Activated CD8-positive, alpha-beta memory T cell treated with anti-CD3 and anti-CD28 coated beads, Interleukin-2, amount 50 U/mL, for 48 hours (primary cell): ENCODE results near the gene TIAM1.

ENCODE experiments used
- DNase-seq: peaks from one replicate; pipeline ENCODE4 v3.0.0-alpha.2; 2020

The TIAM1 gene

GRCh38 chr21:31343680-31344480 is at the start of gene TIAM1:
TSS of gene TIAM1 (minus strand) at chr21:31344261. CDS start at chr21:31266972, 77,289 bp downstream.
- DNase-seq = peak; percentile 66

- DNase-seq = no peak
These were observed 43.6 kb upstream of the TIAM1 start for GRCh38 chr21:31387560-31388186.

GRCh38 chr21:31386006-31386405 is 41.9 kb upstream of the TIAM1 start:
- DNase-seq = no peak

GRCh38 chr21:31383770-31384169 is 39.7 kb upstream of the TIAM1 start:
- no peak for DNase-seq

- no peak for DNase-seq
These were observed 38.0 kb upstream of the TIAM1 start for GRCh38 chr21:31382060-31382459.

- DNase-seq = no peak
These were observed 32.2 kb upstream of the TIAM1 start for GRCh38 chr21:31376301-31376700.

GRCh38 chr21:31374395-31374794 is 30.3 kb upstream of the TIAM1 start:
- DNase-seq = no peak

- DNase-seq = no peak
These were observed 28.4 kb upstream of the TIAM1 start for GRCh38 chr21:31372471-31372765.

GRCh38 chr21:31371715-31372470 is 27.8 kb upstream of the TIAM1 start:
- DNase-seq = no peak

- no peak for DNase-seq
These were observed 27.0 kb upstream of the TIAM1 start for GRCh38 chr21:31370893-31371544.

GRCh38 chr21:31370281-31370892 is 26.3 kb upstream of the TIAM1 start:
- DNase-seq = no peak

- no peak for DNase-seq
These were observed 24.3 kb upstream of the TIAM1 start for GRCh38 chr21:31368361-31368760.

- DNase-seq = no peak
These were observed 23.7 kb upstream of the TIAM1 start for GRCh38 chr21:31367801-31368200.

- no peak for DNase-seq
These were observed 22.8 kb upstream of the TIAM1 start for GRCh38 chr21:31366825-31367224.

GRCh38 chr21:31364253-31364945 is 20.3 kb upstream of the TIAM1 start:
- DNase-seq = no peak

- no peak for DNase-seq
These were observed 19.7 kb upstream of the TIAM1 start for GRCh38 chr21:31363720-31364119.

GRCh38 chr21:31360717-31361116 is 16.7 kb upstream of the TIAM1 start:
- DNase-seq = no peak

- DNase-seq = no peak
These were observed 14.1 kb upstream of the TIAM1 start for GRCh38 chr21:31358158-31358557.

GRCh38 chr21:31356440-31356839 is 12.4 kb upstream of the TIAM1 start:
- no peak for DNase-seq

GRCh38 chr21:31354604-31355443 is 10.8 kb upstream of the TIAM1 start:
- DNase-seq = peak; percentile 74

GRCh38 chr21:31354122-31354521 is 10.1 kb upstream of the TIAM1 start:
- no peak for DNase-seq
